GM23248 (cell line): Measurements from ENCODE around the gene SULF2. TPM values are rescaled to one million over a fixed set of nuclear protein-coding genes. Genes with fewer than 3 reads are reported as not detected.
A peak's percentile ranks its signal among the peaks of the same experiment; 100 is the strongest.

Source experiments
- DNase-seq: peaks from one replicate; pipeline ENCODE4 v3.0.0-alpha.2; 2015
- H2AFZ ChIP-seq: fragments of 200-600 bp; sonication (generic); 2 replicates; pipeline ENCODE4 v1.6.1; 2016; ENCODE audit warnings: antibody characterized with exemption
- H3F3A ChIP-seq: fragments of 200-600 bp; sonication (generic); 2 replicates; pipeline ENCODE4 v1.6.1; 2016; ENCODE audit warnings: mild to moderate bottlenecking, antibody characterized with exemption, mixed run types; ENCODE audit not compliant: insufficient read depth
- H3K27ac ChIP-seq: fragments of 200-600 bp; sonication (generic); 2 replicates; pipeline ENCODE4 v1.5.1; 2016; ENCODE audit warnings: mild to moderate bottlenecking
- H3K27me3 ChIP-seq: fragments of 200-600 bp; sonication (generic); replicated peaks from 2 replicates; pipeline ENCODE4 v1.6.1; 2016; ENCODE audit warnings: mild to moderate bottlenecking; ENCODE audit not compliant: insufficient read depth
- H3K36me3 ChIP-seq: fragments of 200-600 bp; sonication (generic); 2 replicates; pipeline ENCODE4 v1.6.1; 2016; ENCODE audit warnings: low read depth, mild to moderate bottlenecking
- H3K4me1 ChIP-seq: fragments of 200-600 bp; sonication (generic); 2 replicates; pipeline ENCODE4 v1.6.1; 2016; ENCODE audit warnings: mild to moderate bottlenecking; ENCODE audit not compliant: insufficient read depth
- H3K4me2 ChIP-seq: fragments of 200-600 bp; sonication (generic); one replicate; pipeline ENCODE4 v1.6.1; 2016; ENCODE audit warnings: mild to moderate bottlenecking; ENCODE audit not compliant: unreplicated experiment
- H3K4me3 ChIP-seq: fragments of 200-600 bp; sonication (generic); 2 replicates; pipeline ENCODE4 v1.5.1; 2016; ENCODE audit warnings: mild to moderate bottlenecking
- H3K79me2 ChIP-seq: fragments of 200-600 bp; sonication (generic); 2 replicates; pipeline ENCODE4 v1.6.1; 2016; ENCODE audit warnings: mild to moderate bottlenecking; ENCODE audit not compliant: insufficient read depth
- H3K9ac ChIP-seq: fragments of 200-600 bp; sonication (generic); 2 replicates; pipeline ENCODE4 v1.6.1; 2016; ENCODE audit warnings: mild to moderate bottlenecking
- H3K9me2 ChIP-seq: fragments of 200-600 bp; sonication (generic); 2 replicates; pipeline ENCODE4 v1.6.1; 2016; ENCODE audit warnings: mixed run types, mild to moderate bottlenecking, moderate library complexity; ENCODE audit not compliant: insufficient read depth
- H3K9me3 ChIP-seq: fragments of 200-600 bp; sonication (generic); one replicate; pipeline ENCODE4 v1.6.1; 2017; ENCODE audit warnings: low read depth
- H4K20me1 ChIP-seq: fragments of 200-600 bp; sonication (generic); 2 replicates; pipeline ENCODE4 v1.6.0; 2016; ENCODE audit not compliant: insufficient read depth
- EZH2 ChIP-seq: fragments of 200-600 bp; sonication (generic); IDR thresholded peaks from 2 replicates; pipeline ENCODE4 v1.6.1; 2018; ENCODE audit warnings: antibody characterized with exemption, mild to moderate bottlenecking; ENCODE audit not compliant: insufficient read depth, poor library complexity, severe bottlenecking
- EZH2phosphoT487 ChIP-seq: fragments of 200-600 bp; sonication (generic); IDR thresholded peaks from 2 replicates; pipeline ENCODE4 v1.6.1; 2018; ENCODE audit warnings: antibody characterized with exemption, moderate library complexity, mild to moderate bottlenecking, low read depth; ENCODE audit not compliant: insufficient read depth
- WGBS, 2 experiments: methylation state at CpG; one replicate each; pipeline ENCODE4 v1.1.6; 2015 to 2017; ENCODE audit warnings: low lambda C conversion rate in 2 of 2, low coverage in 1 of 2; ENCODE audit errors: missing lambda C conversion rate in 2 of 2; 5-methylcytosine and 5-hydroxymethylcytosine counted together
- in situ Hi-C: fragments of 300-500 bp; cut with MboI; formaldehyde crosslinking; loops from 2 replicates; pipeline ENCODE4 v1.15.0; 2020
- polyA plus RNA-seq: library from polyadenylated mRNA; unstranded; fragments of >200 nt; fragmentation: Nextera tagmentation; extraction: Ambion mirVana; gene quantifications from 2 replicates; pipeline ENCODE4 v1.2.1, GENCODE V29; 2016
- total RNA-seq: library from RNA; depleted of rRNA; stranded (reverse); fragments of >200 nt; shearing (Covaris generic); gene quantifications from 2 replicates; pipeline ENCODE4 v1.2.3, GENCODE V29; 2014

The SULF2 gene
- total and polyA plus RNA-seq, 2 experiments from 2014 or later, result 2.0 to 5.6 TPM

DNA sequence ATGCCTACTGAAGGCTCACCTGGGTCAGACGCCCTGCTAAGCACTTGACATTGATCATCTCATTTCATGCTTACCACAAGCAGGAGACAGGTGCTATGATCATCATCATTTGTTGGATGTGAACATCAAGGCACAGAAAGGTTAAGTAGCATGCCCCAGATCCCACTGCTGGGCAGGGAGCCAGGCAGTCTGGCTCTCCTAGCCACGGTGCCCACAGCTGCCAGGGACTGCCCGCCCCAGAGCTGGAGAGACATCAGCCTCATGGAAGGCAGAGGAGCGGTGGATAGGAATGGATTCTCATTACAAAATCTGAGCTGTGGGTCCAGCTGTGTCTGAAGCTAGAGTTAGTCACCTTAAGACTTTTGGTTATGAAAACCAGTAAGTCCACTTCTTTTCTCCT, 3.6 kb downstream of the SULF2 start:
- Histone ChIP-seq H3K27ac (no peak overlapping the region), H4K20me1 (no peaks in the 10 kb centered on the region), H3K9me2 (no peaks in the 10 kb centered on the region), H3K79me2 (no peaks in the 10 kb centered on the region), H2AFZ (no peak overlapping the region), H3K36me3 (no peaks in the 10 kb centered on the region), H3K4me2 (no peak overlapping the region), H3K27me3 (peaks cover 37% of the 10 kb centered on the region), H3K9ac (no peak overlapping the region), H3K4me1 (peaks cover 3% of the 10 kb centered on the region; the same call in 1 of the 2 replicates), H3F3A (no peaks in the 10 kb centered on the region), H3K4me3 (no peak overlapping the region), H3K9me3 (no peaks in the 10 kb centered on the region)
- 66 to 81% methylated on average over 4 of the region's 4 CpGs for WGBS, 2 experiments
- in situ Hi-C loops, result loop anchor here (10.0 kb wide), 2 partner anchors 513 to 833 kb away; no protein-coding TSS in a partner anchor
- no peak for DNase-seq
- TF ChIP-seq EZH2 (no peak), EZH2phosphoT487 (no peak)

DNA sequence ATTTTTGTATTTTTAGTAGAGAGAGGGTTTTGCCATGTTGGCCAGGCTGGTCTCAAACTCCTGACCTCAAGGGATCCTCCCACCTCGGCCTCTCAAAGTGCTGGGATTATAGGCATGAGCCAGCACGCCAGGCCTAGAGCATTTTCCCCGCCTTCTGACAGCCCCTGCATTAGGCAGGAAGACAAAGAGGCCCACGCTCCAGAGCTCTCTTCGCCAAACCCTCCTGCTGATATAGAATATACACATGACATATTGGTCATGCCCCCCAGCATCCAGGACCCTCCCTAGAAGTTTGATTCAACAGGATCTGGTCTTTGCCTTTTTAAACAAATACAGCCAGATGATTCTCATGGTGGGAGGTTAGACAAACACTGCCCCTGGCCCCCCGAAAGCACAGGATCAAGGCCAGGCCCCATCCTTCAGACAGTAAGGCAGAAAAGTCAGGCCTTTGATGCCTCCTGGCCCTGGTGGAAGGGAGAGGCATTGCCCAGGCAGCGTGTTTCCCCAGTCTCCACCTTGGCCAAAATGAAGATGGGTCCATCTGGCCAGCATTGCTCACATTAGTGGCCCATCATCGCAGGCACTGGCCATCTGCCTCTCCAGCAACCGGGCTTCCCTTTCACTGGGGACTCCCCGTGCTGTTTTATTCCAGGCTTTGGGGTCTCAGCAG, 4.4 kb downstream of the SULF2 start:
- H3K36me3 ChIP-seq, result no peaks in the 10 kb centered on the region
- no peak for DNase-seq
- in situ Hi-C loops, result loop anchor here (10.0 kb wide), 2 partner anchors 514 to 834 kb away; no protein-coding TSS in a partner anchor
- no peaks in the 10 kb centered on the region for H3F3A ChIP-seq
- no peaks in the 10 kb centered on the region for H4K20me1 ChIP-seq
- TF ChIP-seq EZH2phosphoT487 (no peak), EZH2 (no peak)
- no peak overlapping the region for H3K27ac ChIP-seq
- H3K79me2 ChIP-seq, result no peaks in the 10 kb centered on the region
- no peak overlapping the region for H3K9ac ChIP-seq
- WGBS, 2 experiments, result 81 to 83% methylated on average over 9 to 10 of the region's 10 CpGs
- H3K9me2 ChIP-seq, result no peaks in the 10 kb centered on the region
- no peak overlapping the region for H2AFZ ChIP-seq
- H3K27me3 ChIP-seq, result peaks cover 33% of the 10 kb centered on the region
- H3K4me3 ChIP-seq, result no peak overlapping the region
- H3K4me2 ChIP-seq, result no peak overlapping the region
- no peaks in the 10 kb centered on the region for H3K9me3 ChIP-seq
- peaks cover 3% of the 10 kb centered on the region; the same call in 1 of the 2 replicates for H3K4me1 ChIP-seq

DNA sequence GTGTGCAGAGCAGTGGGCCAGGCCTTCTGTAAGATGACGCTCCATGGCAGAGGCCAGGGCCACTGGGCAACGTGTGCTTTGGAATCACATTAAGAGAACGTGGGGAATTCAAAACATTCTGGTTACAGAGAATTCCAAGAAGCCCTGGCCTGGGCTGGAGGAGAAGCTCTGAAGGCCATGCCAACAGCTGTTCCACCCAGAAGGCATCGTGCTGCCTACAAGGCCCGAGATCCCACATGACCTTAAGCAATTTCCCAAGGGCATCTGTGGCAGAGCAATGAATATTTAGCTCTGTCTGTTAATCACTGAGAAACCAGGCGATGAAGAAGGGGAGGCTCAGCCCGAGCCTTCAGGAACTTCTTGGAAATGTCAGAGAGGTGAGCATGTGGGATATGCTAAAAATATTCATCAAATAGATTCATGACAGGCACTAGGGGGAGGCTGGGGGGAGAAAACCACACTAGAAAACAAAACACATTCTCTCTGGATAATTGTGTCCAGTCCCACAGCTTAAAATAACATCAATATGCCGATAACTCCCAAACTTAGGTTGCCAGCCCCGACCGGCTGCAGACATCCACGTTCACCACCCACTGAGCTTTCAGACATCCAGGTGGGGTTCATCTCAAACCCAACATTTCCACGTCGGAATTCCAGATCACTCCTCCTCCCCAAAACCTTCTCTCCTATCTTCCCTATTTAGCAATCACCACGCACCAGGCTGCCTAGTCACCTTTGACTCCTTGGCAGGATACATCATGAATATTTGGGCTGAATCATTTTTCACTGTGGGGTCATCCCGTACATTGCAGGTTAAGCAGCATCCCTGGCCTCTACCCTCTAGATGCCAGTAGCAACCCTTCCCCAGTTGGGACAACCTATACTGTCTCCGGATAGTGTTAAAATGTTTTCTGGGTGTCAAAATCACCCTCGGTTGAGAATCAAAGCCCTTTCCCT, 6.6 kb downstream of the SULF2 start:
- Histone ChIP-seq H3K36me3 (no peaks in the 10 kb centered on the region), H3K27ac (no peak overlapping the region), H4K20me1 (no peaks in the 10 kb centered on the region), H3K9ac (no peak overlapping the region), H3K27me3 (peaks cover 26% of the 10 kb centered on the region), H3K4me2 (no peak overlapping the region), H2AFZ (no peak overlapping the region), H3K4me3 (no peak overlapping the region), H3K9me3 (no peaks in the 10 kb centered on the region), H3K9me2 (no peaks in the 10 kb centered on the region), H3K4me1 (no peaks in the 10 kb centered on the region), H3K79me2 (no peaks in the 10 kb centered on the region), H3F3A (no peaks in the 10 kb centered on the region)
- WGBS, 2 experiments, result 42% methylated on average over 17 of the region's 17 CpGs
- TF ChIP-seq EZH2, result no peak
- TF ChIP-seq EZH2phosphoT487, result no peak
- in situ Hi-C loops, result no loop called here
- DNase-seq, result peak; percentile 15

DNA sequence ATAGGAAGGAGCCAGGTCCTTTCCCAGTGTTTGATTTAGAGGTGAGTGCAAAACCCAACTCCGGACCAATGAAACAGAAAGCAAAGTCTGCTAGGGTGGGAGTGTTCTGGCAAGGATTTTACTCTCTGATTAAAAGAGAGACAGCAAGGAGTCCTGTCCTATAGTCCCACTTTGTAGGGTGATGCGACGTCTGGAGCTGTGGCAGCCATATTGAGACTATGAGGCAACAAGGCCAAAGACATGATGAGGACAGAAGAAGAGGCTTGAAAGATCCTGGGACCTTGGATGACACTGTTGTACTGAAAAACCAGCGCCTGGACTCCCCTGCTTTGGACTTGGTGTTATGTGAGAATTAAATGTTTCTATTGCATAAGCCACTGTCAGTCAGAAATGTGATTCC, 8.1 kb downstream of the SULF2 start:
- peaks cover 12% of the 10 kb centered on the region for H3K27me3 ChIP-seq
- no peak overlapping the region for H3K27ac ChIP-seq
- H3K36me3 ChIP-seq, result no peaks in the 10 kb centered on the region
- in situ Hi-C loops, result no loop called here
- H3K4me3 ChIP-seq, result no peak overlapping the region
- 67 to 68% methylated on average over 4 of the region's 4 CpGs for WGBS, 2 experiments
- no peaks in the 10 kb centered on the region for H3K9me3 ChIP-seq
- H3K79me2 ChIP-seq, result no peaks in the 10 kb centered on the region
- H3K9me2 ChIP-seq, result no peaks in the 10 kb centered on the region
- no peak overlapping the region for H3K4me2 ChIP-seq
- H2AFZ ChIP-seq, result no peak overlapping the region
- TF ChIP-seq EZH2phosphoT487, result no peak
- TF ChIP-seq EZH2, result no peak
- H3K9ac ChIP-seq, result no peak overlapping the region
- no peaks in the 10 kb centered on the region for H4K20me1 ChIP-seq
- H3K4me1 ChIP-seq, result no peaks in the 10 kb centered on the region
- no peaks in the 10 kb centered on the region for H3F3A ChIP-seq
- DNase-seq, result no peak
